HepG2 (cell line): ENCODE results near the gene WDR82. TPM values are rescaled to one million over a fixed set of nuclear protein-coding genes. Genes with fewer than 3 reads are reported as not detected.

Source experiments
- ATAC-seq: fragments of 200-7000 bp; cut with Tn5 transposase; 3 replicates; pipeline ENCODE4 v1.9.1; 2020; ENCODE audit warnings: mild to moderate bottlenecking, moderate library complexity
- BruUV-seq: library from RNA; stranded (reverse); fragments of 400-500 nt; replicated peaks from 2 replicates; lab custom pipeline; 2021; lab: Mats Ljungman, UMichigan
- CTCF ChIA-PET: fragments of 300-600 bp; formaldehyde crosslinking; extraction: SDS; loops from one replicate; lab custom pipeline; 2021; ENCODE audit warnings: low total read pairs, inconsistent platforms, low intra/inter-chr PET ratio; lab: Yijun Ruan, JAX
- POLR2A ChIA-PET: fragments of 350-600 bp; sonication (Branson Sonifier 250); formaldehyde crosslinking; loops from one replicate; lab custom pipeline; 2020; ENCODE audit warnings: antibody characterized with exemption, inconsistent platforms; lab: Yijun Ruan, JAX
- DNase-seq: peaks from one replicate; pipeline ENCODE4 v3.0.0-alpha.2; 2015; ENCODE audit warnings: low spot score
- FAIRE-seq: peaks from 3 replicates; lab custom pipeline; 2011; peaks lifted over from hg19 to GRCh38; lab: Jason Lieb, UNC
- H2AFZ ChIP-seq: one replicate; pipeline ENCODE4 v1.6.1; 2011; ENCODE audit warnings: low read length, inconsistent platforms
- H3K27ac ChIP-seq: fragments of 300-600 bp; 3 replicates; pipeline ENCODE4 v1.8.0; 2011; ENCODE audit warnings: mixed run types, mild to moderate bottlenecking, mixed read lengths, low read length, inconsistent platforms; ENCODE audit not compliant: insufficient read depth; ENCODE audit errors: extremely low read length
- H3K27me3 ChIP-seq, 2 experiments: fragments of 200-600 bp in 1 of 2; 2 replicates in 1 of 2; 3 replicates in 1 of 2; pipeline versions ENCODE4 v1.6.0 to v1.8.0; 2011; ENCODE audit warnings: low read length in 2 of 2, mild to moderate bottlenecking in 2 of 2, moderate library complexity in 2 of 2, inconsistent platforms in 1 of 2; ENCODE audit not compliant: insufficient read depth in 2 of 2, control insufficient read depth in 1 of 2
- H3K36me3 ChIP-seq, 2 experiments: fragments of 200-600 bp in 1 of 2; replicated peaks in 1 of 2; 2 replicates in 1 of 2; 3 replicates in 1 of 2; pipeline versions ENCODE4 v1.5.1 to v1.8.0; 2011; ENCODE audit warnings: low read length in 2 of 2, inconsistent platforms in 1 of 2; ENCODE audit not compliant: insufficient read depth in 2 of 2, control insufficient read depth in 1 of 2
- H3K4me1 ChIP-seq: 2 replicates; pipeline ENCODE4 v1.5.1; 2012; ENCODE audit warnings: low read length, inconsistent platforms; ENCODE audit not compliant: insufficient read depth
- H3K4me2 ChIP-seq: 2 replicates; pipeline ENCODE4 v1.6.0; 2011; ENCODE audit warnings: low read depth, low read length, inconsistent platforms
- H3K4me3 ChIP-seq, 3 experiments: fragments of 200-600 bp in 1 of 3; sonication (generic), shearing (Covaris generic) in 1 of 3; replicated peaks in 1 of 3; 2 replicates each; pipeline ENCODE4 v1.5.1; 2011 to 2016; ENCODE audit warnings: low read length in 3 of 3, inconsistent platforms in 2 of 3, low read depth in 2 of 3, mild to moderate bottlenecking in 2 of 3, control low read depth in 1 of 3, mixed read lengths in 1 of 3; ENCODE audit not compliant: insufficient read depth in 1 of 3
- H3K79me2 ChIP-seq: one replicate; pipeline ENCODE4 v1.6.1; 2011; ENCODE audit warnings: low read length, inconsistent platforms; ENCODE audit not compliant: insufficient read depth
- H3K9ac ChIP-seq: 2 replicates; pipeline ENCODE4 v1.6.0; 2011; ENCODE audit warnings: mild to moderate bottlenecking, low read depth, low read length, inconsistent platforms; ENCODE audit not compliant: insufficient read depth
- H3K9me3 ChIP-seq: 2 replicates; pipeline ENCODE4 v1.5.1; 2012; ENCODE audit warnings: mild to moderate bottlenecking, low read length
- H4K20me1 ChIP-seq: 2 replicates; pipeline ENCODE4 v1.6.0; 2011; ENCODE audit warnings: inconsistent platforms, mild to moderate bottlenecking, low read length, moderate library complexity; ENCODE audit not compliant: insufficient read depth
- FOXJ3 ChIP-seq: sonication (generic); formaldehyde crosslinking; IDR thresholded peaks from 2 replicates; pipeline ENCODE4 v1.4.0; 2020; ENCODE audit warnings: missing genetic modification reagents, mild to moderate bottlenecking, borderline replicate concordance
- POLR2A ChIP-seq, 2 experiments: IDR thresholded peaks; 2 replicates each; pipeline ENCODE4 v1.6.1; 2011; ENCODE audit warnings: low read depth in 2 of 2, low read length in 2 of 2, mild to moderate bottlenecking in 1 of 2, moderate library complexity in 1 of 2; ENCODE audit not compliant: insufficient read depth in 1 of 2
- POLR2G ChIP-seq: fragments of 200-400 bp; formaldehyde crosslinking; IDR thresholded peaks from 2 replicates; pipeline ENCODE4 v1.6.1; 2018; ENCODE audit warnings: mild to moderate bottlenecking, low read depth, low read length, moderate library complexity
- SNAPC4 ChIP-seq: sonication (generic); formaldehyde crosslinking; IDR thresholded peaks from 2 replicates; pipeline ENCODE4 v1.4.0; 2020; ENCODE audit warnings: mild to moderate bottlenecking, missing genetic modification reagents
- SNAPC5 ChIP-seq: sonication (generic); formaldehyde crosslinking; IDR thresholded peaks from 2 replicates; pipeline ENCODE4 v1.8.1; 2023; ENCODE audit warnings: mild to moderate bottlenecking, missing genetic modification reagents, borderline replicate concordance
- ZNF180 ChIP-seq: sonication (generic); formaldehyde crosslinking; IDR thresholded peaks from 2 replicates; pipeline ENCODE4 v1.4.0; 2020; ENCODE audit warnings: low read depth, missing genetic modification reagents, borderline replicate concordance
- ZNF33A ChIP-seq: sonication (generic); formaldehyde crosslinking; IDR thresholded peaks from 2 replicates; pipeline ENCODE4 v1.5.1; 2020; ENCODE audit warnings: missing genetic modification reagents, mild to moderate bottlenecking, moderate library complexity, borderline replicate concordance
- ZNF33B ChIP-seq: sonication (generic); formaldehyde crosslinking; IDR thresholded peaks from 2 replicates; pipeline ENCODE4 v1.5.1; 2020; ENCODE audit warnings: mild to moderate bottlenecking, missing genetic modification reagents
- WGBS: methylation state at CpG from one replicate; pipeline ENCODE4 v1.1.6; 2017; ENCODE audit warnings: low lambda C conversion rate; 5-methylcytosine and 5-hydroxymethylcytosine counted together
- in situ Hi-C: cut with HindIII; loops from 2 replicates; pipeline ENCODE4 v1.10.0; 2017; ENCODE audit warnings: low pct_unique_long_range_greater_than_20kb; ENCODE audit not compliant: extremely low pct_ligation_motif_present
- intact Hi-C: fragments of 100-400 bp; cut with micrococcal nuclease; formaldehyde crosslinking; loops from one replicate; pipeline ENCODE4 v1.10.0; 2022; ENCODE audit not compliant: unreplicated experiment
- polyA plus RNA-seq, 8 experiments: library from polyadenylated mRNA; depleted of rRNA in 3 of 8; stranded (reverse) in 7 of 8; unstranded in 1 of 8; fragments of >200 nt; fragmentation: Illumina TruSeq in 4 of 8; extraction: Trizol in 4 of 8; gene quantifications; 2 replicates each; pipeline versions ENCODE4 v1.2.1 to v1.2.3, GENCODE V29; 2011 to 2016; ENCODE audit warnings: low read depth in 4 of 8, missing spikeins in 1 of 8, mixed read lengths in 1 of 8; ENCODE audit not compliant: insufficient read depth in 1 of 8
- total RNA-seq, 5 experiments: library from RNA; depleted of rRNA; stranded (reverse); fragments of >200 nt; fragmentation: Illumina TruSeq; extraction: Trizol; gene quantifications; 2 replicates each; pipeline ENCODE4 v1.2.3, GENCODE V29; 2016; ENCODE audit warnings: low read depth in 1 of 5

Gene WDR82
- total and polyA plus RNA-seq, 2 of the 13 experiments (the other 11 are each of a cell fraction or from before 2014, with no cell fraction given) = 39.1 to 59.5 TPM

- in situ Hi-C loops (no loop called here), intact Hi-C loops (no loop called here)
- no peak overlapping the region for H3K27ac ChIP-seq
- POLR2A ChIA-PET = interaction anchor here (1.0 kb wide), 1 partner anchor 8 kb away, joined by 3 read pairs; no protein-coding TSS in a partner anchor
- FAIRE-seq (no peak), DNase-seq (no peak), ATAC-seq (no peak)
- peaks cover 17 to 34% of the 10 kb centered on the region in 2 experiments for H3K36me3 ChIP-seq
- no TSS peak for BruUV-seq
- peaks cover 1 to 11% of the 10 kb centered on the region in 2 experiments; a peak in 3 of 5 replicates for H3K27me3 ChIP-seq
- no peaks in the 10 kb centered on the region for H3K79me2 ChIP-seq
- no peak overlapping the region for H3K4me3 ChIP-seq
- no peak overlapping the region for H3K4me2 ChIP-seq
- H3K9ac ChIP-seq = no peak overlapping the region
- no peak for TF ChIP-seq POLR2A (IDR thresholded peaks at IDR 0.05; ENCODE audit: insufficient read depth in 1 of 2, low read depth in 2 of 2, low read length in 2 of 2)
- no peak for TF ChIP-seq ZNF33A (CRISPR knock-in tag)
- no peak for TF ChIP-seq ZNF33B (CRISPR knock-in tag)
- TF ChIP-seq SNAPC4 = no peak
- no peak for TF ChIP-seq SNAPC5 (CRISPR knock-in tag)
- TF ChIP-seq FOXJ3 (CRISPR knock-in tag) = no peak
- no peak for TF ChIP-seq ZNF180 (CRISPR knock-in tag)
- 0 out of 2 replicates have a peak, but pooled peaks have one; percentile 17 for TF ChIP-seq POLR2G
- no peaks in the 10 kb centered on the region for H3K9me3 ChIP-seq
- peaks cover 14% of the 10 kb centered on the region for H4K20me1 ChIP-seq
- CTCF ChIA-PET = no interaction called here
- H3K4me1 ChIP-seq = peaks cover 13% of the 10 kb centered on the region
- H2AFZ ChIP-seq = no peak overlapping the region
- 90% methylated on average over 7 of the region's 7 CpGs for WGBS
Observed at GRCh38 chr3:52227766-52228165, 50.7 kb downstream of the WDR82 start.
